ENCODE data around the gene CNTNAP5.
"Not testable (repeated sequence)": the region's sequence is repeated elsewhere in the genome, so short reads cannot be mapped to it uniquely, and the experiment has no call there.

The CNTNAP5 gene

GRCh38 chr2:124380221-124380749, 355.2 kb downstream of the CNTNAP5 start:
- TF ChIP-seq POLR2A (IDR thresholded peaks at IDR 0.05; ENCODE audit: extremely low read depth, insufficient read length) (no peak), MYC (IDR thresholded peaks at IDR 0.05; ENCODE audit: low read depth, low read length) (no peak), CTCF (IDR thresholded peaks at IDR 0.05; ENCODE audit: low read depth, low read length) (no peak)
- TF ChIP-seq, protein P1, sequence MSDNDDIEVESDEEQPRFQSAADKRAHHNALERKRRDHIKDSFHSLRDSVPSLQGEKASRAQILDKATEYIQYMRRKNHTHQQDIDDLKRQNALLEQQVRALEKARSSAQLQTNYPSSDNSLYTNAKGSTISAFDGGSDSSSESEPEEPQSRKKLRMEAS (IDR thresholded peaks at IDR 0.05; ENCODE audit: low read depth, low read length) = no peak
- no peak overlapping the region for H3K4me3 ChIP-seq (ENCODE audit: low read depth, low read length)
- DNase-seq (ENCODE audit: low read depth) = no peak

DNA sequence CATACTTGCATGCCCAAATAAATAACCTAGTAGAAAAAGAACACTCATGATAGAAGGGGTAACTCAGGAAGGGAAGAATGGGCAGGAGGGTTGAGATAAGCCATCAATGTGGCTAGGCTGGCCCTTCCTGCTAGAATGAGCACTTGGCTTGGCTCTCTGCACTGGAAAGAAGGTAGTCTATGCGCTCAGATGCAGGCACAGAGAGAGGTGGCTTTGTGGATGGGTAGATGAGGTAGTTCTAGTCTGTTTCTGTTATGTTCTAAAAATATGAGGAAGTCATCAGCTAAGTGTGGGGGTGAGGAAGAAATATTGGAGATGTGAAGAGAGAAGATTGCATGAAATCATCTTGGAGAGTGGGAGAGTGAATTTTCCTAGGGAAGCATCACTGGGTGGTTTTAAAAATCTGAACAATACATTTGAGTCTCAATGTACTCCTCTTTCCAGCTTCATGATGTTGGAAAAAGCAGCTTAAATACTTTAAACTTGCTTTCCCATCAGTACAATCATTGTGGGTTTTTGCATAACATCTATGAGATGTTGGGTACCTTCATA, 357.1 kb downstream of the CNTNAP5 start:
- H3K4me3 ChIP-seq (ENCODE audit: low read depth, low read length) = no peak overlapping the region
- no peak for DNase-seq (ENCODE audit: low read depth)
- TF ChIP-seq POLR2A (IDR thresholded peaks at IDR 0.05; ENCODE audit: extremely low read depth, insufficient read length) (no peak), CTCF (IDR thresholded peaks at IDR 0.05; ENCODE audit: low read depth, low read length) (no peak), MYC (IDR thresholded peaks at IDR 0.05; ENCODE audit: low read depth, low read length) (no peak)
- TF ChIP-seq, protein P1 (IDR thresholded peaks at IDR 0.05; ENCODE audit: low read depth, low read length) = no peak

DNA sequence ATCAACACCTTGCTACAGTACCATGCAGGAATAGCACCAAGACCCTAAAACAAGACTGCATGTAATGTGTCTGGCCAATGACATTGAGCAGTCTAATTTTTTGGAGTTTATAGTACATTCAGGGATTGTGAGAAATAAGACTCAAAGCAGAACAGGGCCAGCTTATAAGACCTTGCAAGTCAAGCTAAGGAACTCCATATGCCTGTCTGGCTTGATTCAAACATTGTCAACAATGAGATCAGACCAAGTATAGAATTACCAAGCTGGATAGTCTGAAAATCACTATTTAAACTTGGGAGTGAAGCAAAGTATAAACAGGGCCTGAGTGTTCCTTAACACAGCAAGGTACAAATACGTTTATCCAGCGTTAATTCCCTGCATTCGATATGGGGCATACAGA, 370.9 kb downstream of the CNTNAP5 start:
- TF ChIP-seq POLR2A (IDR thresholded peaks at IDR 0.05; ENCODE audit: extremely low read depth, insufficient read length) (no peak), MYC (IDR thresholded peaks at IDR 0.05; ENCODE audit: low read depth, low read length) (no peak), CTCF (IDR thresholded peaks at IDR 0.05; ENCODE audit: low read depth, low read length) (no peak)
- TF ChIP-seq, protein P1 (IDR thresholded peaks at IDR 0.05; ENCODE audit: low read depth, low read length) = no peak
- no peak overlapping the region for H3K4me3 ChIP-seq (ENCODE audit: low read depth, low read length)
- no peak for DNase-seq (ENCODE audit: low read depth)

- no peak for DNase-seq (ENCODE audit: low read depth)
- TF ChIP-seq CTCF (IDR thresholded peaks at IDR 0.05; ENCODE audit: low read depth, low read length) = no peak
- no peak for TF ChIP-seq POLR2A (IDR thresholded peaks at IDR 0.05; ENCODE audit: extremely low read depth, insufficient read length)
- TF ChIP-seq MYC (IDR thresholded peaks at IDR 0.05; ENCODE audit: low read depth, low read length) = no peak
- TF ChIP-seq, protein P1 (IDR thresholded peaks at IDR 0.05; ENCODE audit: low read depth, low read length) = no peak
- H3K4me3 ChIP-seq (ENCODE audit: low read depth, low read length) = no peak overlapping the region
Observed at GRCh38 chr2:124402274-124402673, 377.2 kb downstream of the CNTNAP5 start.

DNA sequence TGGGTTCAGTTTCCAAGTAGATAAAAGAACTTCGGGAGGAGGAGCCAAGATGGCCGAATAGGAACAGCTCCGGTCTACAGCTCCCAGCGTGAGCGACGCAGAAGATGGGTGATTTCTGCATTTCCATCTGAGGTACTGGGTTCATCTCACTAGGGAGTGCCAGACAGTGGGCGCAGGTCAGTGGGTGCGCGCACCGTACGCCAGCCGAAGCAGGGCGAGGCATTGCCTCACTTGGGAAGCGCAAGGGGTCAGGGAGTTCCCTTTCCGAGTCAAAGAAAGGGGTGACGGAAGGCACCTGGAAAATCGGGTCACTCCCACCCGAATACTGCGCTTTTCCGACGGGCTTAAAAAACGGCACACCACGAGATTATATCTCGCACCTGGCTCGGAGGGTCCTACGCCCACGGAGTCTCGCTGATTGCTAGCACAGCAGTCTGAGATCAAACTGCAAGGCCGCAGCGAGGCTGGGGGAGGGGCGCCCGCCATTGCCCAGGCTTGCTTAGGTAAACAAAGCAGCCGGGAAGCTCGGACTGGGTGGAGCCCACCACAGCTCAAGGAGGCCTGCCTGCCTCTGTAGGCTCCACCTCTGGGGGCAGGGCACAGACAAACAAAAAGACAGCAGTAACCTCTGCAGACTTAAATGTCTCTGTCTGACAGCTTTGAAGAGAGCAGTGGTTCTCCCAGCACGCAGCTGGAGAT, 382.9 kb downstream of the CNTNAP5 start:
- H3K4me3 ChIP-seq (ENCODE audit: low read depth, low read length); DNase-seq (ENCODE audit: low read depth): not testable (repeated sequence)

- TF ChIP-seq, protein P1 (IDR thresholded peaks at IDR 0.05; ENCODE audit: low read depth, low read length) = no peak
- TF ChIP-seq CTCF (IDR thresholded peaks at IDR 0.05; ENCODE audit: low read depth, low read length) (no peak), POLR2A (IDR thresholded peaks at IDR 0.05; ENCODE audit: extremely low read depth, insufficient read length) (no peak), MYC (IDR thresholded peaks at IDR 0.05; ENCODE audit: low read depth, low read length) (no peak)
- no peak for DNase-seq (ENCODE audit: low read depth)
- H3K4me3 ChIP-seq (ENCODE audit: low read depth, low read length) = no peak overlapping the region
Observed at GRCh38 chr2:124424074-124424473, 399.0 kb downstream of the CNTNAP5 start.
